K562 (cell line): Measurements from ENCODE around the gene EYA3. TPM values are rescaled to one million over a fixed set of nuclear protein-coding genes. Genes with fewer than 3 reads are reported as not detected.

ENCODE experiments used
- ATAC-seq: fragments of 200-7000 bp; cut with Tn5 transposase; 3 replicates; pipeline ENCODE4 v1.9.1; 2020; ENCODE audit warnings: moderate library complexity
- BruUV-seq: library from RNA; stranded (reverse); fragments of 400-500 nt; replicated peaks from 2 replicates; lab custom pipeline; 2021; lab: Mats Ljungman, UMichigan
- CTCF ChIA-PET: fragments of 300-600 bp; formaldehyde crosslinking; extraction: SDS; loops from one replicate; lab custom pipeline; 2021; ENCODE audit warnings: low intra/inter-chr PET ratio; lab: Yijun Ruan, JAX
- POLR2A ChIA-PET: fragments of 300-600, 350-650 bp; sonication (Branson Sonifier 250); formaldehyde crosslinking; extraction: SDS; loops from one replicate; lab custom pipeline; 2021; ENCODE audit warnings: antibody characterized with exemption, inconsistent platforms; lab: Yijun Ruan, JAX
- DNase-seq, 4 experiments: peaks; one replicate each; pipeline versions ENCODE4 v3.0.0 to v3.0.0-alpha.2; 2011 to 2018; ENCODE audit warnings: low spot score in 3 of 4, mixed read lengths in 3 of 4; ENCODE audit errors: extremely low read depth in 1 of 4
- FAIRE-seq: peaks from 2 replicates; lab custom pipeline; 2011; peaks lifted over from hg19 to GRCh38; lab: Jason Lieb, UNC
- H2AFZ ChIP-seq: 2 replicates; pipeline ENCODE4 v1.6.0; 2011; ENCODE audit warnings: low read depth, low read length, control low read depth, inconsistent platforms
- H3K27ac ChIP-seq: fragments of 200-600 bp; 3 replicates; pipeline ENCODE4 v1.8.0; 2011; ENCODE audit warnings: low read depth, mild to moderate bottlenecking, control low read depth, inconsistent platforms, low read length, moderate library complexity, mixed read lengths; ENCODE audit errors: extremely low read depth
- H3K27me3 ChIP-seq, 2 experiments: fragments of 300-600 bp in 1 of 2; 2 replicates in 1 of 2; 3 replicates in 1 of 2; pipeline versions ENCODE4 v1.6.0 to v1.8.0; 2011; ENCODE audit warnings: inconsistent platforms in 2 of 2, low read length in 2 of 2, mild to moderate bottlenecking in 1 of 2, mixed read lengths in 1 of 2, moderate library complexity in 1 of 2; ENCODE audit not compliant: control insufficient read depth in 2 of 2, insufficient read depth in 2 of 2
- H3K36me3 ChIP-seq: fragments of 300-600 bp; 3 replicates; pipeline ENCODE4 v1.8.0; 2011; ENCODE audit warnings: mild to moderate bottlenecking, low read length, inconsistent platforms; ENCODE audit not compliant: control insufficient read depth, insufficient read depth
- H3K4me1 ChIP-seq, 2 experiments: fragments of 200-600 bp in 1 of 2; replicated peaks in 1 of 2; 2 replicates in 1 of 2; 3 replicates in 1 of 2; pipeline versions ENCODE4 v1.5.1 to v1.8.0; 2011; ENCODE audit warnings: inconsistent platforms in 2 of 2, low read length in 2 of 2, mild to moderate bottlenecking in 1 of 2, mixed read lengths in 1 of 2, moderate library complexity in 1 of 2; ENCODE audit not compliant: control insufficient read depth in 2 of 2, insufficient read depth in 2 of 2
- H3K4me2 ChIP-seq: 2 replicates; pipeline ENCODE4 v1.6.1; 2011; ENCODE audit warnings: low read length, control low read depth, inconsistent platforms, mixed read lengths; ENCODE audit not compliant: insufficient read depth
- H3K4me3 ChIP-seq: fragments of 200-600 bp; sonication (generic), shearing (Covaris generic); 2 replicates; pipeline ENCODE4 v1.5.1; 2016; ENCODE audit warnings: control low read depth, inconsistent platforms
- H3K79me2 ChIP-seq: fragments of 200-600 bp; 3 replicates; pipeline ENCODE4 v1.8.0; 2011; ENCODE audit warnings: low read length, inconsistent platforms; ENCODE audit not compliant: control insufficient read depth, insufficient read depth
- H3K9ac ChIP-seq, 2 experiments: 2 replicates each; pipeline versions ENCODE4 v1.6.0 to v1.6.1; 2011; ENCODE audit warnings: low read depth in 2 of 2, low read length in 2 of 2, control low read depth in 1 of 2, inconsistent platforms in 1 of 2, mild to moderate bottlenecking in 1 of 2, mixed read lengths in 1 of 2; ENCODE audit not compliant: insufficient read depth in 1 of 2
- H3K9me1 ChIP-seq: one replicate; pipeline ENCODE4 v1.6.0; 2011; ENCODE audit warnings: inconsistent platforms, mild to moderate bottlenecking, low read length, moderate library complexity; ENCODE audit not compliant: control insufficient read depth, insufficient read depth
- H3K9me3 ChIP-seq: replicated peaks from 2 replicates; pipeline ENCODE4 v1.5.1; 2011; ENCODE audit warnings: low read depth, low read length, inconsistent platforms; ENCODE audit not compliant: control insufficient read depth, insufficient read depth
- H4K20me1 ChIP-seq: replicated peaks from 2 replicates; pipeline ENCODE4 v1.6.1; 2011; ENCODE audit warnings: low read length, inconsistent platforms, mixed read lengths; ENCODE audit not compliant: control insufficient read depth, insufficient read depth
- C11orf30 ChIP-seq: fragments of 450-650 bp; IDR thresholded peaks from 2 replicates; pipeline ENCODE4 v1.6.1; 2016; ENCODE audit warnings: low read depth, mild to moderate bottlenecking
- EGR1 ChIP-seq: fragments of 450-650 bp; conservative IDR thresholded peaks from 2 replicates; pipeline ENCODE4 v1.6.1; 2017; ENCODE audit warnings: mild to moderate bottlenecking
- HMG20B ChIP-seq: fragments of 250-450 bp; sonication (Bioruptor Pico); IDR thresholded peaks from 2 replicates; pipeline ENCODE4 v1.5.0; 2021; ENCODE audit warnings: mild to moderate bottlenecking
- MAFF ChIP-seq: IDR thresholded peaks from 2 replicates; pipeline ENCODE4 v1.6.1; 2012; ENCODE audit warnings: low read length, improper control_type of control experiment
- NFIC ChIP-seq: fragments of 450-650 bp; IDR thresholded peaks from 2 replicates; pipeline ENCODE4 v1.6.1; 2017; ENCODE audit warnings: mild to moderate bottlenecking, inconsistent platforms
- RBM14 ChIP-seq: fragments of 200-400 bp; formaldehyde crosslinking; IDR thresholded peaks from 2 replicates; pipeline ENCODE4 v1.6.1; 2018; ENCODE audit warnings: low read depth, mild to moderate bottlenecking, low read length, moderate library complexity, borderline replicate concordance; ENCODE audit not compliant: insufficient read depth
- RCOR1 ChIP-seq, 2 experiments: IDR thresholded peaks; 2 replicates each; pipeline ENCODE4 v1.6.1; 2012; ENCODE audit warnings: low read depth in 2 of 2, low read length in 2 of 2, borderline replicate concordance in 1 of 2, improper control_type of control experiment in 1 of 2
- TSHZ1 ChIP-seq: fragments of 250-450 bp; sonication (Bioruptor Pico); IDR thresholded peaks from 2 replicates; pipeline ENCODE4 v1.4.0; 2020; ENCODE audit warnings: mild to moderate bottlenecking, moderate library complexity
- ZEB2 ChIP-seq: fragments of 450-650 bp; IDR thresholded peaks from 2 replicates; pipeline ENCODE4 v1.6.1; 2016
- ZNF316 ChIP-seq: fragments of 450-650 bp; IDR thresholded peaks from 2 replicates; pipeline ENCODE4 v1.6.1; 2016
- WGBS: fragments of 100-300 bp; shearing (Covaris generic); methylation state at CpG from one replicate; pipeline ENCODE4 v1.1.6; 2016; ENCODE audit warnings: low coverage, mixed read lengths; ENCODE audit not compliant: insufficient coverage; ENCODE audit errors: missing lambda C conversion rate; 5-methylcytosine and 5-hydroxymethylcytosine counted together
- in situ Hi-C: fragments of 300-500 bp; cut with MboI; formaldehyde crosslinking; loops from 4 replicates; pipeline ENCODE4 v1.15.0; 2018; ENCODE audit warnings: inconsistent platforms, mixed read lengths
- intact Hi-C: fragments of 100-400 bp; cut with micrococcal nuclease; formaldehyde crosslinking; loops from 2 replicates; pipeline ENCODE4 v1.14.2; 2022
- polyA plus RNA-seq, 8 experiments: library from polyadenylated mRNA; depleted of rRNA in 4 of 8; stranded (reverse) in 5 of 8; unstranded in 3 of 8; fragments of >200 nt; fragmentation: Nextera tagmentation in 2 of 8; fragmentation: Illumina TruSeq in 1 of 8; extraction: Ambion mirVana in 2 of 8; extraction: Trizol in 1 of 8; gene quantifications; 2 replicates each; pipeline versions ENCODE4 v1.2.1 to v1.2.3, GENCODE V29; 2011 to 2014; ENCODE audit warnings: inconsistent platforms in 1 of 8, missing spikeins in 1 of 8
- total RNA-seq, 7 experiments: library from RNA; depleted of rRNA in 6 of 7; stranded (reverse); fragments of >200 nt in 6 of 7; fragmentation: Illumina TruSeq in 2 of 7; extraction: Trizol in 2 of 7; gene quantifications; 2 replicates each; pipeline versions ENCODE4 v1.2.1 to v1.2.3, GENCODE V29; 2011 to 2021; ENCODE audit warnings: low replicate concordance in 1 of 7
- TF ChIP-seq, protein P1 (sequence below): fragments of 200-800 bp; sonication (Bioruptor generic); IDR thresholded peaks from 2 replicates; pipeline ENCODE4 v1.6.1; 2016; ENCODE audit warnings: missing genetic modification characterization, missing compliant biosample characterization

Gene EYA3
- total and polyA plus RNA-seq, 9 of the 15 experiments (the other 6 are each of a cell fraction or from before 2014, with no cell fraction given): 21.7 to 64.0 (median 43.6) TPM

DNA sequence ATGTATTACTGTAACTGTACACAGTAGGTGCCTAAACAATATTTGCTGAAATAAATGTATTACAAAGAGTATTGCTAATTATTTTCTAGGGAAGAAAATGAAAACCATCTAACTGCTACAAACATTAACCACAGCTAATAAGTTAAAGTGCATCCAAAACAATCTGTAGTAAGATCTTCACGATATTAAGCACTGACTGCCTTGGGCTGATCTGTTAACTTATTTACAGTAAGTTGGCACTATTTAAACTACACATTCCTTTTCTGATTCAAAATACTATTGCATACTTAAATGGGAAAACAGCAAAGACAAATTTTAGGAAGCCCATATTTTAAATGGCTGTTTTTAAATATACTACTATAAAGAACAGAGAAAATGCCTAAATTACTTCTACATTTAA lies 4.5 kb downstream of the EYA3 start (continued):
- TF ChIP-seq RBM14: no peak
- no peak for TF ChIP-seq TSHZ1 (CRISPR knock-in tag)
- no peak for TF ChIP-seq ZEB2
- TF ChIP-seq, all 486 proteins: peak for 3

GRCh38 chr1:28078680-28079626 lies 9.5 kb downstream of the EYA3 start:
- in situ Hi-C loops (no loop called here), intact Hi-C loops (no loop called here)
- ATAC-seq (no peak), DNase-seq (no peak), FAIRE-seq (no peak)
- Histone ChIP-seq H3K4me3 (no peak overlapping the region), H3K4me1 (peaks cover 4 to 14% of the 10 kb centered on the region in 2 experiments; a peak in 4 of 5 replicates), H3K9me1 (no peaks in the 10 kb centered on the region), H3K9me3 (no peaks in the 10 kb centered on the region), H3K27me3 (no peaks in the 10 kb centered on the region), H4K20me1 (no peaks in the 10 kb centered on the region), H3K36me3 (peaks cover 51% of the 10 kb centered on the region; the same call in 2 of the 3 replicates), H3K79me2 (peaks cover 91% of the 10 kb centered on the region), H3K4me2 (no peak overlapping the region), H2AFZ (no peak overlapping the region), H3K9ac (no peak overlapping the region), H3K27ac (peak overlapping the region; percentile 7; the same call in 1 of the 3 replicates)
- BruUV-seq: no TSS peak
- ChIA-PET POLR2A (interaction anchor here (0.6 to 2.6 kb wide), 8 partner anchors 8 to 511 kb away, joined by 3 to 31 read pairs (median 3); partner anchors contain the start of gene EYA3), CTCF (no interaction called here)
- WGBS: 80% methylated on average over 8 of the region's 8 CpGs
- TF ChIP-seq HMG20B (CRISPR knock-in tag) (no peak), RCOR1 (IDR thresholded peaks at IDR 0.05; ENCODE audit: borderline replicate concordance in 1 of 2, low read depth in 2 of 2, low read length in 2 of 2) (0 out of 4 replicates have a peak, but pooled peaks of 1 of the 2 experiments have one; percentile 10), ZNF316 (peak; percentile 89), EGR1 (no peak), NFIC (peak; percentile 71), C11orf30 (peak; percentile 79), MAFF (peak; percentile 51; the same call in 1 of the 2 replicates)
- TF ChIP-seq, protein P1, sequence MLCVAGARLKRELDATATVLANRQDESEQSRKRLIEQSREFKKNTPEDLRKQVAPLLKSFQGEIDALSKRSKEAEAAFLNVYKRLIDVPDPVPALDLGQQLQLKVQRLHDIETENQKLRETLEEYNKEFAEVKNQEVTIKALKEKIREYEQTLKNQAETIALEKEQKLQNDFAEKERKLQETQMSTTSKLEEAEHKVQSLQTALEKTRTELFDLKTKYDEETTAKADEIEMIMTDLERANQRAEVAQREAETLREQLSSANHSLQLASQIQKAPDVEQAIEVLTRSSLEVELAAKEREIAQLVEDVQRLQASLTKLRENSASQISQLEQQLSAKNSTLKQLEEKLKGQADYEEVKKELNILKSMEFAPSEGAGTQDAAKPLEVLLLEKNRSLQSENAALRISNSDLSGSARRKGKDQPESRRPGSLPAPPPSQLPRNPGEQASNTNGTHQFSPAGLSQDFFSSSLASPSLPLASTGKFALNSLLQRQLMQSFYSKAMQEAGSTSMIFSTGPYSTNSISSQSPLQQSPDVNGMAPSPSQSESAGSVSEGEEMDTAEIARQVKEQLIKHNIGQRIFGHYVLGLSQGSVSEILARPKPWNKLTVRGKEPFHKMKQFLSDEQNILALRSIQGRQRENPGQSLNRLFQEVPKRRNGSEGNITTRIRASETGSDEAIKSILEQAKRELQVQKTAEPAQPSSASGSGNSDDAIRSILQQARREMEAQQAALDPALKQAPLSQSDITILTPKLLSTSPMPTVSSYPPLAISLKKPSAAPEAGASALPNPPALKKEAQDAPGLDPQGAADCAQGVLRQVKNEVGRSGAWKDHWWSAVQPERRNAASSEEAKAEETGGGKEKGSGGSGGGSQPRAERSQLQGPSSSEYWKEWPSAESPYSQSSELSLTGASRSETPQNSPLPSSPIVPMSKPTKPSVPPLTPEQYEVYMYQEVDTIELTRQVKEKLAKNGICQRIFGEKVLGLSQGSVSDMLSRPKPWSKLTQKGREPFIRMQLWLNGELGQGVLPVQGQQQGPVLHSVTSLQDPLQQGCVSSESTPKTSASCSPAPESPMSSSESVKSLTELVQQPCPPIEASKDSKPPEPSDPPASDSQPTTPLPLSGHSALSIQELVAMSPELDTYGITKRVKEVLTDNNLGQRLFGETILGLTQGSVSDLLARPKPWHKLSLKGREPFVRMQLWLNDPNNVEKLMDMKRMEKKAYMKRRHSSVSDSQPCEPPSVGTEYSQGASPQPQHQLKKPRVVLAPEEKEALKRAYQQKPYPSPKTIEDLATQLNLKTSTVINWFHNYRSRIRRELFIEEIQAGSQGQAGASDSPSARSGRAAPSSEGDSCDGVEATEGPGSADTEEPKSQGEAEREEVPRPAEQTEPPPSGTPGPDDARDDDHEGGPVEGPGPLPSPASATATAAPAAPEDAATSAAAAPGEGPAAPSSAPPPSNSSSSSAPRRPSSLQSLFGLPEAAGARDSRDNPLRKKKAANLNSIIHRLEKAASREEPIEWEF (CRISPR knock-in tag): no peak
